ENCODE results near the gene CLEC4G.

- TF ChIP-seq POLR2A (IDR thresholded peaks at IDR 0.05; ENCODE audit: insufficient read depth in 1 of 2, low read depth in 2 of 2, low read length in 2 of 2) = no peak
- no peak for TF ChIP-seq MLXIP (CRISPR knock-in tag; IDR thresholded peaks at IDR 0.05; ENCODE audit: borderline replicate concordance)
These were observed 37.4 kb downstream of the CLEC4G start for GRCh38 chr19:7694499-7694898.
